Peyer's patch (tissue), 4 donors: ENCODE results near the gene SPP2. TPM values are rescaled to one million over a fixed set of nuclear protein-coding genes. Genes with fewer than 3 reads are reported as not detected.

Experiments
- DNase-seq, 3 donors: peaks; one replicate each; pipeline ENCODE4 v3.0.0-alpha.2; 2017 to 2019
- H3K27ac ChIP-seq, 4 donors: fragments of 200-600 bp; sonication (generic); one replicate each; pipeline ENCODE4 v1.5.1; 2016 to 2019
- H3K27me3 ChIP-seq, 2 donors: fragments of 200-600 bp; sonication (generic); one replicate each; pipeline ENCODE4 v1.5.1; 2019
- H3K36me3 ChIP-seq, 3 donors: fragments of 200-600 bp; sonication (generic); one replicate each; pipeline ENCODE4 v1.5.1; 2016 to 2019
- H3K4me1 ChIP-seq, 4 donors: fragments of 200-600 bp; sonication (generic); one replicate each; pipeline ENCODE4 v1.5.1; 2016 to 2019
- H3K4me3 ChIP-seq, 4 donors: fragments of 200-600 bp; sonication (generic); 1 replicate in 3 of 4; 2 replicates in 1 of 4; pipeline ENCODE4 v1.5.1; 2016 to 2019; ENCODE audit warnings: mild to moderate bottlenecking in 1 of 4
- H3K9me3 ChIP-seq, 4 donors: fragments of 200-600 bp; sonication (generic); one replicate each; pipeline ENCODE4 v1.5.1; 2016 to 2019; ENCODE audit warnings: mild to moderate bottlenecking in 1 of 4
- POLR2A ChIP-seq, 2 donors: fragments of 450-650 bp; IDR thresholded peaks; one replicate each; pipeline ENCODE4 v1.5.1; 2017; ENCODE audit warnings: antibody characterized with exemption in 2 of 2, mild to moderate bottlenecking in 2 of 2, moderate library complexity in 2 of 2
- total RNA-seq, 4 donors: library from RNA; depleted of rRNA; stranded (reverse); fragments of >200 nt; gene quantifications; one replicate each; pipeline ENCODE4 v1.1.0, GENCODE V29; 2016
- TF ChIP-seq, protein P1 (sequence below), 6 experiments: fragments of 450-650 bp in 4 of 6; fragments of 200-600 bp in 2 of 6; sonication (generic) in 1 of 6; IDR thresholded peaks; one replicate each; pipeline ENCODE4 v1.5.1; 2017 to 2019; ENCODE audit warnings: antibody characterized with exemption in 6 of 6, mild to moderate bottlenecking in 3 of 6, moderate library complexity in 1 of 6

The SPP2 gene
- total RNA-seq, 4 donors from 2014 or later, result not detected

DNA sequence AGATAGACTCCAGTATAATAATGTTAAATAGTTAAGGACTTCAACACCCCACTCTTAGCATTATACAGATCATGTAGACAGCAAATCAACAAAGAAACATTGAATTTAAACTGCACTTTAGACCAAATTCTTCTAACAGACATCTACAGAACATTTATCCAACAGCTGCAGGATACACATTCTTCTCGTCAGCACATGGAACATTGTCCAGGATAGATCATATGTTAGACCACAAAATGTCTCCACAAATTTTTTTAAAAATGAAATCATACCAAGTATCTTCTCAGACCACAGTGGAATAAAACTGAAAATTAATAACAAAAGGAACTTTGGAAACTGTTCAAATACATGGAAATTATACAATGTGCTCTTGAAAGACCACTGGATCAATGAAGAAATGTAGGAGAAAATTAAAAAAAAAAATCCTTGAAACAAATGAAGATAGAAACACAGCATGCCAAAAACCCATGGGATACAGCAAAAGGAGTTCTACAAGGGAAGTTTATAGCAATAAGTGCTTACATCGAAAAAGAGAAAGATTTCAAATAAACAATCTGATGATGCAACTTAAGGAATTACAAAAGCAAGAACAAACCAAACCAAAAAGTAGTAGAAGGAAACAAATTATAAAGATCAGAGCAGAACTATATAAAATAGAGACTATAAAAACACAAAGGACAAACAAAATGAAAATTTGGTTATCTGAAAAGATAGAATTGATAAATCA, 12.3 kb upstream of the SPP2 start:
- TF ChIP-seq POLR2A (IDR thresholded peaks at IDR 0.05), result no peak
- TF ChIP-seq, protein P1, sequence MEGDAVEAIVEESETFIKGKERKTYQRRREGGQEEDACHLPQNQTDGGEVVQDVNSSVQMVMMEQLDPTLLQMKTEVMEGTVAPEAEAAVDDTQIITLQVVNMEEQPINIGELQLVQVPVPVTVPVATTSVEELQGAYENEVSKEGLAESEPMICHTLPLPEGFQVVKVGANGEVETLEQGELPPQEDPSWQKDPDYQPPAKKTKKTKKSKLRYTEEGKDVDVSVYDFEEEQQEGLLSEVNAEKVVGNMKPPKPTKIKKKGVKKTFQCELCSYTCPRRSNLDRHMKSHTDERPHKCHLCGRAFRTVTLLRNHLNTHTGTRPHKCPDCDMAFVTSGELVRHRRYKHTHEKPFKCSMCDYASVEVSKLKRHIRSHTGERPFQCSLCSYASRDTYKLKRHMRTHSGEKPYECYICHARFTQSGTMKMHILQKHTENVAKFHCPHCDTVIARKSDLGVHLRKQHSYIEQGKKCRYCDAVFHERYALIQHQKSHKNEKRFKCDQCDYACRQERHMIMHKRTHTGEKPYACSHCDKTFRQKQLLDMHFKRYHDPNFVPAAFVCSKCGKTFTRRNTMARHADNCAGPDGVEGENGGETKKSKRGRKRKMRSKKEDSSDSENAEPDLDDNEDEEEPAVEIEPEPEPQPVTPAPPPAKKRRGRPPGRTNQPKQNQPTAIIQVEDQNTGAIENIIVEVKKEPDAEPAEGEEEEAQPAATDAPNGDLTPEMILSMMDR (IDR thresholded peaks at IDR 0.05), result no peak
- DNase-seq, result no peak
- Histone ChIP-seq H3K9me3 (no peaks in the 10 kb centered on the region), H3K4me3 (no peak overlapping the region), H3K27ac (no peak overlapping the region), H3K36me3 (no peaks in the 10 kb centered on the region), H3K27me3 (no peaks in the 10 kb centered on the region), H3K4me1 (no peaks in the 10 kb centered on the region)

GRCh38 chr2:234044157-234044556, 6.3 kb upstream of the SPP2 start:
- Histone ChIP-seq H3K9me3 (no peaks in the 10 kb centered on the region), H3K4me3 (no peak overlapping the region), H3K27me3 (no peaks in the 10 kb centered on the region), H3K4me1 (no peaks in the 10 kb centered on the region), H3K27ac (no peak overlapping the region), H3K36me3 (no peaks in the 10 kb centered on the region)
- no peak for DNase-seq
- TF ChIP-seq, protein P1 (IDR thresholded peaks at IDR 0.05), result no peak
- TF ChIP-seq POLR2A (IDR thresholded peaks at IDR 0.05), result no peak

- Histone ChIP-seq H3K27ac (no peak overlapping the region), H3K9me3 (no peaks in the 10 kb centered on the region), H3K4me3 (no peak overlapping the region), H3K36me3 (no peaks in the 10 kb centered on the region), H3K4me1 (no peaks in the 10 kb centered on the region), H3K27me3 (no peaks in the 10 kb centered on the region)
- no peak for DNase-seq
- no peak for TF ChIP-seq POLR2A (IDR thresholded peaks at IDR 0.05)
- TF ChIP-seq, protein P1 (IDR thresholded peaks at IDR 0.05), result no peak
Observed at GRCh38 chr2:234046521-234046920, 4.0 kb upstream of the SPP2 start.

GRCh38 chr2:234047361-234047760, 3.1 kb upstream of the SPP2 start:
- Histone ChIP-seq H3K27ac (no peak overlapping the region), H3K9me3 (no peaks in the 10 kb centered on the region), H3K27me3 (no peaks in the 10 kb centered on the region), H3K4me3 (no peak overlapping the region), H3K36me3 (no peaks in the 10 kb centered on the region), H3K4me1 (no peaks in the 10 kb centered on the region)
- TF ChIP-seq, protein P1 (IDR thresholded peaks at IDR 0.05), result no peak
- TF ChIP-seq POLR2A (IDR thresholded peaks at IDR 0.05), result no peak
- DNase-seq, result no peak

DNA sequence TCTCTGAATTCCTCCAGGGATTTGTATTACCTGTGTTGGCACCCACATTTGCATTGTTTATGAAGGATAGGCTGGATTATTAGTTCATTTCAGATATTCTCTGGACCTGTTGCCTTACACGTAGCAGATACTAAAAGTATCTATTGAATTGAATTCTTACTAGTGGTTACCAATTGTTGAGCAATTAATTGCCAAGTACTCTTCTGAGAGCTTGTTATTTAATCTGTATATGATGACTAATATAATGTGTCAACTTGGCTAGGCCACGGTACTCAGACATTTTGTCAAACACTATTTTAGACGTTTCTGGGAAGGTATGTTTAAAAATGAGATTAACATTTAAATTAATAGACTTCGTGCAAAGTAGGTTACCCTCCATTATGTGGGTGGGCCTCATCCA, 2.5 kb upstream of the SPP2 start:
- no peak for DNase-seq
- Histone ChIP-seq H3K4me3 (no peak overlapping the region), H3K4me1 (no peaks in the 10 kb centered on the region), H3K27ac (no peak overlapping the region), H3K36me3 (no peaks in the 10 kb centered on the region), H3K9me3 (no peaks in the 10 kb centered on the region), H3K27me3 (no peaks in the 10 kb centered on the region)
- TF ChIP-seq, protein P1 (IDR thresholded peaks at IDR 0.05), result no peak
- TF ChIP-seq POLR2A (IDR thresholded peaks at IDR 0.05), result no peak
